ENCODE data around the gene NCAPG2.
"Not testable (repeated sequence)": the region's sequence is repeated elsewhere in the genome, so short reads cannot be mapped to it uniquely, and the experiment has no call there.

NCAPG2 gene

GRCh38 chr7:158664406-158664805 is 40.2 kb downstream of the NCAPG2 start:
- no peak for DNase-seq

- DNase-seq, result no peak
Observed at GRCh38 chr7:158663428-158663741, 41.2 kb downstream of the NCAPG2 start.

- no peak for DNase-seq
Observed at GRCh38 chr7:158662610-158663427, 41.8 kb downstream of the NCAPG2 start.

GRCh38 chr7:158658475-158658874 is 46.1 kb downstream of the NCAPG2 start:
- no peak for DNase-seq

GRCh38 chr7:158657189-158657746 is 47.3 kb downstream of the NCAPG2 start:
- no peak for DNase-seq

- peak; percentile 85 for DNase-seq
Observed at GRCh38 chr7:158655931-158656441, 48.6 kb downstream of the NCAPG2 start.

- DNase-seq, result no peak
Observed at GRCh38 chr7:158655507-158655906, 49.1 kb downstream of the NCAPG2 start.

- no peak for DNase-seq
Observed at GRCh38 chr7:158651968-158652565, 52.5 kb downstream of the NCAPG2 start.

- DNase-seq, result no peak
Observed at GRCh38 chr7:158650821-158651225, 53.8 kb downstream of the NCAPG2 start.

- DNase-seq, result no peak
Observed at GRCh38 chr7:158649279-158649678, 55.3 kb downstream of the NCAPG2 start.

- DNase-seq, result no peak
Observed at GRCh38 chr7:158648787-158649186, 55.8 kb downstream of the NCAPG2 start.

GRCh38 chr7:158648168-158648567 is 56.4 kb downstream of the NCAPG2 start:
- DNase-seq, result no peak

GRCh38 chr7:158647475-158647792 is 57.2 kb downstream of the NCAPG2 start:
- DNase-seq, result no peak

- no peak for DNase-seq
Observed at GRCh38 chr7:158646766-158647474, 57.7 kb downstream of the NCAPG2 start.

GRCh38 chr7:158645842-158646241 is 58.8 kb downstream of the NCAPG2 start:
- DNase-seq, result no peak

GRCh38 chr7:158642149-158642548 is 62.5 kb downstream of the NCAPG2 start:
- no peak for DNase-seq

- no peak for DNase-seq
Observed at GRCh38 chr7:158638001-158638400, 66.6 kb downstream of the NCAPG2 start.

- no peak for DNase-seq
Observed at GRCh38 chr7:158633055-158633956, 71.3 kb downstream of the NCAPG2 start.

- DNase-seq, result no peak
Observed at GRCh38 chr7:158631574-158632195, 72.9 kb downstream of the NCAPG2 start.

GRCh38 chr7:158626289-158626688 is 78.3 kb downstream of the NCAPG2 start:
- DNase-seq, result not testable (repeated sequence)

- DNase-seq, result no peak
Observed at GRCh38 chr7:158623241-158623640, 81.4 kb downstream of the NCAPG2 start.

- DNase-seq, result no peak
Observed at GRCh38 chr7:158620839-158621441, 83.7 kb downstream of the NCAPG2 start.
